Activated B cell treated with CpG ODN at 0.5 μM for 24 hours (primary cell): ENCODE measurements around the gene NRF1. TPM values are rescaled to one million over a fixed set of nuclear protein-coding genes. Genes with fewer than 3 reads are reported as not detected.

Experiments used
- ATAC-seq: fragments of 200-7000 bp; cut with Tn5 transposase; one replicate; pipeline ENCODE4 v1.10.0; 2021; ENCODE audit warnings: low read depth, mild to moderate bottlenecking, moderate library complexity
- CTCF ChIA-PET: fragments of 350-600 bp; sonication (Branson Sonifier 250); formaldehyde crosslinking; loops from one replicate; lab custom pipeline; 2021; ENCODE audit warnings: antibody characterized with exemption; lab: Charles Lee
- POLR2A ChIA-PET: fragments of 350-600 bp; sonication (Branson Sonifier 250); formaldehyde crosslinking; loops from one replicate; lab custom pipeline; 2021; ENCODE audit warnings: antibody characterized with exemption; lab: Charles Lee
- DNase-seq: peaks from one replicate; pipeline ENCODE4 v3.0.0; 2022
- H3K27ac Mint-ChIP-seq: one replicate; pipeline ENCODE4 v1.8.0; 2020; ENCODE audit warnings: mixed read lengths
- H3K27me3 Mint-ChIP-seq: one replicate; pipeline ENCODE4 v1.8.0; 2021; ENCODE audit warnings: mixed read lengths
- H3K36me3 Mint-ChIP-seq: one replicate; pipeline ENCODE4 v1.8.0; 2021; ENCODE audit warnings: low read depth, mixed read lengths
- H3K4me1 Mint-ChIP-seq: one replicate; pipeline ENCODE4 v1.8.0; 2021; ENCODE audit warnings: mixed read lengths
- H3K4me3 Mint-ChIP-seq: one replicate; pipeline ENCODE4 v1.8.0; 2020; ENCODE audit warnings: mild to moderate bottlenecking, mixed read lengths
- H3K9me3 Mint-ChIP-seq: one replicate; pipeline ENCODE4 v1.8.0; 2020; ENCODE audit warnings: mixed read lengths
- CTCF ChIP-seq: fragments of 200-600 bp; IDR thresholded peaks from one replicate; pipeline ENCODE4 v1.8.0; 2022; ENCODE audit warnings: antibody characterized with exemption, mild to moderate bottlenecking
- intact Hi-C: fragments of 100-400 bp; cut with micrococcal nuclease; formaldehyde crosslinking; loops from one replicate; pipeline ENCODE4 v1.15.1; 2024
- total RNA-seq: library from RNA; stranded (reverse); gene quantifications from 2 replicates; pipeline ENCODE4 v1.2.3, GENCODE V29; 2022

NRF1 gene
- total RNA-seq, 1 donor from 2014 or later: 27.4 TPM

GRCh38 chr7:129799350-129799955, 187.9 kb downstream of the NRF1 start:
- intact Hi-C loops: no loop called here
- Mint-ChIP-seq H3K27me3 (no peaks in the 10 kb centered on the region), H3K4me1 (no peaks in the 10 kb centered on the region), H3K9me3 (no peaks in the 10 kb centered on the region), H3K4me3 (no peak overlapping the region), H3K36me3 (no peaks in the 10 kb centered on the region), H3K27ac (no peak overlapping the region)
- DNase-seq (no peak), ATAC-seq (no peak)
- no peak for TF ChIP-seq CTCF
- ChIA-PET CTCF (no interaction called here), POLR2A (no interaction called here)

- ChIA-PET CTCF (no interaction called here), POLR2A (no interaction called here)
- no peak for ATAC-seq
- DNase-seq: no peak
- Mint-ChIP-seq H3K4me1 (no peaks in the 10 kb centered on the region), H3K27me3 (no peaks in the 10 kb centered on the region), H3K27ac (no peak overlapping the region), H3K4me3 (no peak overlapping the region), H3K36me3 (no peaks in the 10 kb centered on the region), H3K9me3 (no peaks in the 10 kb centered on the region)
- no peak for TF ChIP-seq CTCF
- intact Hi-C loops: no loop called here
These were observed 189.4 kb downstream of the NRF1 start for GRCh38 chr7:129800901-129801300.

DNA sequence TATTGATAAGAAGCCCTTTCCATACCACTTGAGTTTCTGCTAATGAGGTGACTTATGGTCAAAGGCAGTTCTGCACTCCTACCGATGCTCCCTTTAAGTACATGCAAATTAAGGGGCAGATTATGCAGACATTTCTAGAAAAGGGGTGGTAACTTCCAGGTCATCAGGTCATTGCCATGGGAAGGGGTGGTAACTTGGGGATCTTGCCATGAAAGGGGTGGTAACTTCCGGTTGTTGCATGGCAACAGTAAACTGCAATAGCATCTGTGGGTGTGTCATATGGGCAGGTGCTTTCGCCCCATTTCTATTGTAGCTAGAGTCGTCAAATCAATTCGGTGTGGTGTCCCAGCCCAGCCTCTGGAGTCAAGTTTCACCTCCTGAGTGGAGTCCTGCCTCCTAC, 190.4 kb downstream of the NRF1 start:
- Mint-ChIP-seq H3K4me1 (no peaks in the 10 kb centered on the region), H3K27ac (no peak overlapping the region), H3K36me3 (no peaks in the 10 kb centered on the region), H3K9me3 (no peaks in the 10 kb centered on the region), H3K27me3 (no peaks in the 10 kb centered on the region), H3K4me3 (no peak overlapping the region)
- ChIA-PET CTCF (no interaction called here), POLR2A (no interaction called here)
- intact Hi-C loops: no loop called here
- TF ChIP-seq CTCF: no peak
- ATAC-seq: no peak
- DNase-seq: no peak

DNA sequence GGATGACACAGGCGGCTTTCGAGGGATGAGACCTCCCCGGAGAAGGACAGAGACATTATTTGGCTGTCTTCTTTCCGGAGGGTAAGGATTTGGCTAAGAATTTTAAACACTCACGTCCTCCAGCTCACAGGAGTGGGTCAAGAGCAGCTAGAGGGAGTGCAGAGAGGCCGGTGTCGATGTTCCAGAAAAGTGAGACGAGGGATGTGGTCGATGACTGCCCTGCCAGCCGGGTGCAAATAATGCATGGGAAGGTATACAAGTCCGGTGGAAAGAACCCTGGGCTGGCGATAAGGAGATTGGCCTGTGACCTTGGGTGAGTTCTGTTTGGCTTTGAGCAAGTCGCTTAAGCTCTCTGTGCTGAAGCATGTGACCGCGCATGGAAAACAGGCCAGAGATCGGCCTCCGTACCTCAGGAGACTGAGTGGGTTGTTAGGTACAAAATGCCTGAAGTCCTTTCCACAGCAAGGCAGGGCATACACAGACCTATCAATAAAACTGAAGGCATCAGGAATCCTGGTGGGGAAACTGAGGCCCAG, 192.1 kb downstream of the NRF1 start:
- ATAC-seq (no peak), DNase-seq (no peak)
- H3K9me3 Mint-ChIP-seq: no peaks in the 10 kb centered on the region
- H3K4me3 Mint-ChIP-seq: no peak overlapping the region
- no peaks in the 10 kb centered on the region for H3K4me1 Mint-ChIP-seq
- no peaks in the 10 kb centered on the region for H3K27me3 Mint-ChIP-seq
- no peak for TF ChIP-seq CTCF
- H3K27ac Mint-ChIP-seq: no peak overlapping the region
- CTCF ChIA-PET: no interaction called here
- POLR2A ChIA-PET: no interaction called here
- H3K36me3 Mint-ChIP-seq: no peaks in the 10 kb centered on the region
- intact Hi-C loops: no loop called here

DNA sequence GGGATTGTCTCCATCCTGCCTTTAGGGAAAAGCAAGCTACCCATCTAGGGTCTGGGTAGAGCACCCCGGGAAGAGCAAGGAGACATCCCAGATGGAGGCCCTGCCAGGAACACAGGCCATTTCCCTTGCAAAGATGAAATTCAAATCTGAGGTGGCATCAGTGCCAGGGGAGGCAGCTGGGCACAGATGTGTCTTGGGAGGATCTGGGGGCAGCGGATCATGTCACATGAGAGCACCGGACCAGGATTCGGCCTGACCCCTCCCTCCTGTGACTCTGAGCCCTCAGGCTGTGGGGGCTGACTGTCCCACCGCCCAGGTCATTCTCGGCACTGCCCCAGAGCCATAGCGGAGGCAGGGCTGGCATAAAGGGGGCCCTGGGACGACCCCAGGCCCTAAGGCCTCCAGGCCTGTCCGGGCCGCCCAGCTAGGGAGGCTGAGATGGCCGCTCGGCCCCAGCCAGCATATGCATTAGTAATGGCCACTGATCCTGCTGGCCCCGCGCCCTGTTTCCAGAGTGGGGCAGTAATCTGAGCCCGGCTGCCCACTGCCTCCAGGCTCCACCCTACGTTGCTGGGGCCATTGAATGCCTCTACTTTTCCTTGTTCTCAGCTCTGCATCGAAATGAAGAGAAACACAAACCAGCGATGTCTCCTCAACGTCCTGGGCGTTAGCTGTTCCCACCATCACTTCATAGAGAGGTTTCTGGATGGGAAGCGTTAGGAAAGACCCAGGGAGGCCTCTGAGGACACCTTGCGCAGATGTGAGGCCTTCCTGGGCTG, 192.8 kb downstream of the NRF1 start:
- POLR2A ChIA-PET: interaction anchor here (0.6 kb wide), 1 partner anchor 1555 kb away, joined by 3 read pairs; no protein-coding TSS in a partner anchor
- no peak for TF ChIP-seq CTCF
- Mint-ChIP-seq H3K27me3 (no peaks in the 10 kb centered on the region), H3K36me3 (no peaks in the 10 kb centered on the region), H3K27ac (no peak overlapping the region), H3K4me3 (no peak overlapping the region), H3K9me3 (no peaks in the 10 kb centered on the region), H3K4me1 (no peaks in the 10 kb centered on the region)
- ATAC-seq (no peak), DNase-seq (no peak)
- intact Hi-C loops: no loop called here
- CTCF ChIA-PET: no interaction called here
